HG03442 (cell line): ENCODE data around the gene ZNF567.

Experiments
- ATAC-seq: cut with Tn5 transposase; IDR thresholded peaks from one replicate; pipeline ENCODE4 v1.9.1; 2021; ENCODE audit warnings: mild to moderate bottlenecking, moderate library complexity; ENCODE audit not compliant: unreplicated experiment

ZNF567 gene

GRCh38 chr19:36750066-36750691 is 62.8 kb downstream of the ZNF567 start:
- no peak for ATAC-seq
